GM13976 (cell line): ENCODE measurements around the gene SYNJ2.

Experiments used
- DNase-seq: peaks from one replicate; pipeline ENCODE4 v3.0.0; 2012; ENCODE audit warnings: low spot score
- in situ Hi-C: fragments of 300-500 bp; cut with MboI; formaldehyde crosslinking; loops from one replicate; pipeline ENCODE4 v1.12.0; 2022; ENCODE audit warnings: low sequenced_read_pairs, mixed read lengths, inconsistent platforms; ENCODE audit not compliant: unreplicated experiment
- TF ChIP-seq, protein P1 (sequence below): IDR thresholded peaks from 2 replicates; pipeline ENCODE4 v1.5.1; 2012; ENCODE audit warnings: borderline replicate concordance, mild to moderate bottlenecking; ENCODE audit not compliant: insufficient read depth; ENCODE audit errors: extremely low read depth, missing control alignments, control extremely low read depth

Gene SYNJ2

DNA sequence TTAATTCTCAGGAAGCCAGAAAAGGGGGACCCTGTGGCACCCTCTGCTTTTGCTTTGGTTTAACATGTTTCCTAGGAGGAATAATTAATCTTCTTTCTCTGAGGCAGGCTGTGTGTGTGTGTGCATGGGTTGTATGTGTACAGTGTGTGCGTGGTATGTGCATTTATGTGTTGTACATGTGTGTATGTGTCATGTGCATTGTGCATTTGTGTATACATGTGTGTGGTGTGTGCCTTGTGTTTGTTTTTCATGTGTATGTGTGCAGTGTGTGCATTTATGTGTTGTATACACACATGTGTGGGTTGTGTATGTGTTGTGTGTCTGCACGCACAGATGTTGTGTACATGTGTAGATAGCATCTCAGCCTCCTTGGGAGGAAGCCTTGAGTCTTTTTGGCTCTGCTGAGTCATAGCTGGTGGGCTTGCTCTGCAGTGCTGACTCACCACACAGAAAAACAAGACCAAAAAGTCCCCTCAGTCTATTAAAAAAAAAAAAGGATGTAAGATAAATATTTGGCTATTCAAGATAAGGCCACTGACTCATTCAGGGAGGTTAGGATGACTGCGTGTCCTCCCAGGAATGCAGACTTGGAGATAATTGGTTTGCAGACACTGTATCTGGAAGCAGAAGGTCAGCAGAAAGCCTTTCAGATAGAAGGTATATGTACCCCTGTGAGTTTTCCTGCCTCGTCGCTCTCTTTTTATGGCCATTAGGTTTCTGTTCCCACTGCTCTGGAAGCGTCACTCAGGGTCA is 58.6 kb downstream of the SYNJ2 start:
- DNase-seq, result peak; percentile 75
- in situ Hi-C loops, result no loop called here

DNA sequence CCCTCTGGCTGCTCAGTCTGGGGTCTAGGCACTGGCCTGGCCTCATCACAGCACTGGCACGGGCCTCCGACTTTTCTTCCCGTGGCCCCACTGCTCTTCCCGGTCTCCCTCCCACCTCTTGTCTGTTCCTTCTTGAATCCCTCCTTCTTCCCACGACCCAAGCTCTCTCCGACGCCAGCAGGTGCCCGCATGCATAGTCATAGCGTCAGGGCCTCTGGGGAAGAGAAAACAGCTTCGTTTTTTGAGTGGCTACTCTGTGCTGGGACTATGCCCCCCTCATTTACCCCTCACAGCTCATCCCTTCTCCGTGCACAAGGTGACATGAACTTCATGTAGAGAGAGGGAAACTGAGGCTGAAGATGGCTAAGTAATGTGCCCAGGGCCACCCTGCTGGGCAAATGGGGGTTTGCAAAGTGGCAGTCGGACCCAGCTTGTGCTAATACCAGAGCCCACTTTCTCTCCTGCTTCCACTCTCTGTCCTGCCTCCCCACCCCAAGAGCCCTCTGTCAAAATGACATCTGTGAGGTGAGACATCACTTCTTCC is 59.2 kb downstream of the SYNJ2 start:
- in situ Hi-C loops, result no loop called here
- no peak for DNase-seq
- TF ChIP-seq, protein P1, sequence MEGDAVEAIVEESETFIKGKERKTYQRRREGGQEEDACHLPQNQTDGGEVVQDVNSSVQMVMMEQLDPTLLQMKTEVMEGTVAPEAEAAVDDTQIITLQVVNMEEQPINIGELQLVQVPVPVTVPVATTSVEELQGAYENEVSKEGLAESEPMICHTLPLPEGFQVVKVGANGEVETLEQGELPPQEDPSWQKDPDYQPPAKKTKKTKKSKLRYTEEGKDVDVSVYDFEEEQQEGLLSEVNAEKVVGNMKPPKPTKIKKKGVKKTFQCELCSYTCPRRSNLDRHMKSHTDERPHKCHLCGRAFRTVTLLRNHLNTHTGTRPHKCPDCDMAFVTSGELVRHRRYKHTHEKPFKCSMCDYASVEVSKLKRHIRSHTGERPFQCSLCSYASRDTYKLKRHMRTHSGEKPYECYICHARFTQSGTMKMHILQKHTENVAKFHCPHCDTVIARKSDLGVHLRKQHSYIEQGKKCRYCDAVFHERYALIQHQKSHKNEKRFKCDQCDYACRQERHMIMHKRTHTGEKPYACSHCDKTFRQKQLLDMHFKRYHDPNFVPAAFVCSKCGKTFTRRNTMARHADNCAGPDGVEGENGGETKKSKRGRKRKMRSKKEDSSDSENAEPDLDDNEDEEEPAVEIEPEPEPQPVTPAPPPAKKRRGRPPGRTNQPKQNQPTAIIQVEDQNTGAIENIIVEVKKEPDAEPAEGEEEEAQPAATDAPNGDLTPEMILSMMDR, result no peak

More for the DNA sequence above, 58.6 kb downstream of the SYNJ2 start:
- TF ChIP-seq, protein P1, result no peak

DNA sequence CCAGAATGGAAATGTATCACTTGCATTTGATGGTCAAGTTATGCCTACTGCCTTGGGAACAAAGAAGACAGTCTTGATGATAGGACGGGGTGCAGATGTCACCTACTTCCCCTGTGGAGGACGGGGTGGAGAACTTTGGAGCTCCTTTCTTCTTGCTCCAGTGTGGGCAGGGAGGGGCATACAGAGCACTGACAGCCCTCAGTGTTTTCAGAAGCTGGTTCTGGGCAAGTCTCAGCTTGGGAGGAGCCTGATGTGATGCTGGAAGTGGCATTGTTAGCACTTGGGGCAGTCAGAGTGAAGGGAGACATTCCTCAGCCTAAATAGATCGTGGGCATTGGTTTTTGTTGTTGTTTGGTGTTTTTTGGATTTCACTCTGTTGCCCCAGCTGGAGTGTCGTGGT is 59.7 kb downstream of the SYNJ2 start:
- TF ChIP-seq, protein P1, result no peak
- no peak for DNase-seq
- in situ Hi-C loops, result no loop called here

DNA sequence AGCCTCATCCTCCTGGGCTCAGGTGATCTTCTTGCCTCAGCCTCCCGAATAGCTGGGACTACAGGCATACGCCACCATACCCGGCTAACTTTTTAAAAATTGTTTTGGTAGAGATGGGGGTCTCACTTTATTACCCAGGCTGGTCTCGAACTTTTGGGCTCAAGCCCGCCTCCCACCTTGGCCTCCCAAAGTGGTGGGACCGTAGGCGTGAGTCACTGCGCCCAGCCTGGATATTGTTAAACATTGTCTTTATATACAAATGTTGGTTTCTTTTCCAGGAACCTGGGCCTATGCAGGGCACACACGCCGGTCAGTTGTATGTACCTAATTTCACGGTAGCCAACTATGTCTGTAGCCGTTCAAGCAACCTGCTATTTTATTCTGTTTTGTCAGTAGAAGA is 60.1 kb downstream of the SYNJ2 start:
- DNase-seq, result no peak
- TF ChIP-seq, protein P1, result no peak
- in situ Hi-C loops, result no loop called here

DNA sequence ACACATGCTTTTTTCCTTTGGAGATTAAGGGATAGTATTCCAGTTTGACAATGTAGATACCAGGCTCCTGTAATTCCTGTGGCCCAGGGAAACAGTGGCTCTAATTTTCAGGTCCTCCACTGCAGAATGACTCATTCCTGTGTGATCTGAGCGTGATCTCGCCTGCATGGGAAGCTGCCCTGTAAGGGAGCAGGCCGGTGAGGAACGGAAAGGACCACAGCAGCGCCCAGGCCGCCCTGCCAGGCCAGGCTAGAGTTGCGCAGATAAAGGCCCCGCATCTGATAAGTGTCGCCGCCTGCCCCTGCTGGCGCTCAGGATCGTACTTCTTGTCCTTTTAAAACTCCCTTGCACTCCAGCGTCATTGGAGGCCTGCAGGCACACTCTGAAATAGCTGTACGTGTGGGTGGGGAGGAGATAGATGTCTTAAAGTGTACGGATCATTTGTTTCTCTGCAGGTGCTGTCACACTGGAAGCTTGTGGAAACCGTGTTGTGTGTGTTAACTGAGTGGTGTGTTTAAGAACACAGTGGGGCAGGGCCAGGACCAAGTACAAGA is 60.7 kb downstream of the SYNJ2 start:
- no peak for DNase-seq
- TF ChIP-seq, protein P1, result no peak
- in situ Hi-C loops, result no loop called here

DNA sequence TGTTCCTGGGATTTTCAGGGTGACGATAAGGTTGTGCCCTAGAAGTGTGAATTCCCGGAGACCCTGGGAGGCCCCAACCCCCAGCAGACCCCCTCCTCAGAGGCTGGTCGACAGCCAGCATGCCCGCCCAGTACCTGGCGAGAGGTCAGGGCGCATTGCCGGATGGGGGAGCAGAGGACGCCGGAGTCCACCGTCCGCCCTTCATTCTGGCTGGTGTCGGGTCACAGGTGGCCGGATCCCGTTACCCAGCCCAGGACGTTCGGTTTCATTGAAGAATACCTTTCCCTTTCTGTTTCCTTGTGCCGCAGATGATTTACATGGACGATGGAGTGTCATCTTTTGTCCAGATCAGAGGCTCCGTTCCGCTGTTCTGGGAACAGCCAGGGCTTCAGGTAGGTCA is 61.3 kb downstream of the SYNJ2 start:
- in situ Hi-C loops, result no loop called here
- TF ChIP-seq, protein P1, result no peak

More for the DNA sequence above, 61.3 kb downstream of the SYNJ2 start:
- DNase-seq, result no peak
